HCT116 (cell line): Measurements from ENCODE around the gene ZNF423. TPM values are rescaled to one million over a fixed set of nuclear protein-coding genes. Genes with fewer than 3 reads are reported as not detected.

ENCODE experiments used
- ATAC-seq: fragments of 200-7000 bp; cut with Tn5 transposase; 2 replicates; pipeline ENCODE4 v1.9.1; 2020; ENCODE audit warnings: mild to moderate bottlenecking, moderate library complexity
- BruUV-seq: library from RNA; stranded (reverse); fragments of 400-500 nt; replicated peaks from 2 replicates; lab custom pipeline; 2021; lab: Mats Ljungman, UMichigan
- CTCF ChIA-PET: fragments of 300-600 bp; sonication (Branson Sonifier 250); formaldehyde crosslinking; loops from one replicate; lab custom pipeline; 2021; ENCODE audit warnings: antibody characterized with exemption; lab: Charles Lee
- POLR2A ChIA-PET: fragments of 300-600, 350-600 bp; sonication (Branson Sonifier 250); formaldehyde crosslinking; loops from one replicate; lab custom pipeline; 2021; ENCODE audit warnings: antibody characterized with exemption; lab: Charles Lee
- RAD21 ChIA-PET, 2 experiments: fragments of 300-600 bp; sonication (Branson Sonifier 250); formaldehyde crosslinking; loops; one replicate each; lab custom pipeline; 2023; ENCODE audit warnings: low total read pairs in 2 of 2; ENCODE audit not compliant: uncharacterized antibody in 2 of 2, unreplicated experiment in 2 of 2, low non-redundant PET in 1 of 2; lab: Charles Lee
- DNase-seq: peaks from one replicate; pipeline ENCODE4 v3.0.0-alpha.2; 2010; ENCODE audit warnings: low read depth, low spot score
- H2AFZ ChIP-seq: fragments of 200-600 bp; shearing (Covaris generic), sonication (generic); 2 replicates; pipeline ENCODE4 v1.6.1; 2017; ENCODE audit warnings: low read depth, mixed run types, mixed read lengths, antibody characterized with exemption, low read length; ENCODE audit not compliant: poor library complexity, severe bottlenecking
- H3K27ac ChIP-seq: 2 replicates; pipeline ENCODE4 v1.5.1; 2012; ENCODE audit warnings: low read depth, low read length
- H3K27me3 ChIP-seq: fragments of 200-600 bp; sonication (generic); 2 replicates; pipeline ENCODE4 v1.6.1; 2016; ENCODE audit warnings: mixed run types, low read length, mixed read lengths; ENCODE audit not compliant: insufficient read depth
- H3K36me3 ChIP-seq, 2 experiments: fragments of 200-500 bp in 1 of 2; fragments of 200-600 bp in 1 of 2; sonication (Bioruptor generic) in 1 of 2; sonication (generic) in 1 of 2; 2 replicates each; pipeline versions ENCODE4 v1.5.1 to v1.6.1; 2014 to 2016; ENCODE audit warnings: low read length in 2 of 2, inconsistent platforms in 1 of 2, mixed read lengths in 1 of 2, mixed run types in 1 of 2; ENCODE audit not compliant: insufficient read depth in 2 of 2, control insufficient read depth in 1 of 2
- H3K4me1 ChIP-seq, 2 experiments: fragments of 200-600 bp in 1 of 2; sonication (generic) in 1 of 2; 2 replicates each; pipeline versions ENCODE4 v1.5.1 to v1.6.1; 2012 to 2017; ENCODE audit warnings: low read length in 2 of 2, inconsistent platforms in 1 of 2, mild to moderate bottlenecking in 1 of 2, mixed read lengths in 1 of 2, mixed run types in 1 of 2, moderate library complexity in 1 of 2; ENCODE audit not compliant: insufficient read depth in 2 of 2, control insufficient read depth in 1 of 2
- H3K4me2 ChIP-seq: fragments of 200-600 bp; sonication (generic); 2 replicates; pipeline ENCODE4 v1.6.1; 2017; ENCODE audit warnings: mixed run types, low read length, mixed read lengths
- H3K4me3 ChIP-seq, 2 experiments: fragments of 200-600 bp in 1 of 2; sonication (generic) in 1 of 2; replicated peaks in 1 of 2; 2 replicates each; pipeline ENCODE4 v1.5.1; 2011 to 2016; ENCODE audit warnings: low read length in 2 of 2, control low read depth in 1 of 2, low read depth in 1 of 2, mild to moderate bottlenecking in 1 of 2, mixed read lengths in 1 of 2, mixed run types in 1 of 2
- H3K79me2 ChIP-seq: fragments of 200-600 bp; sonication (generic); 2 replicates; pipeline ENCODE4 v1.6.1; 2017; ENCODE audit warnings: mild to moderate bottlenecking, mixed run types, low read length, moderate library complexity, mixed read lengths; ENCODE audit not compliant: insufficient read depth
- H3K9ac ChIP-seq: fragments of 200-600 bp; sonication (generic); 2 replicates; pipeline ENCODE4 v1.6.1; 2016; ENCODE audit warnings: low read length, mixed read lengths
- H3K9me2 ChIP-seq: fragments of 200-600 bp; sonication (generic), shearing (Covaris generic); 2 replicates; pipeline ENCODE4 v1.6.1; 2017; ENCODE audit warnings: mixed run types, mild to moderate bottlenecking, moderate library complexity; ENCODE audit not compliant: insufficient read depth
- H3K9me3 ChIP-seq, 2 experiments: fragments of 200-500 bp in 1 of 2; fragments of 200-600 bp in 1 of 2; sonication (Bioruptor generic) in 1 of 2; sonication (generic) in 1 of 2; 2 replicates each; pipeline ENCODE4 v1.6.1; 2014 to 2017; ENCODE audit warnings: low read length in 2 of 2, mixed read lengths in 2 of 2, inconsistent platforms in 1 of 2, low read depth in 1 of 2, mild to moderate bottlenecking in 1 of 2, mixed run types in 1 of 2, moderate library complexity in 1 of 2; ENCODE audit not compliant: control insufficient read depth in 1 of 2, insufficient read depth in 1 of 2
- H4K20me1 ChIP-seq: fragments of 200-600 bp; sonication (generic), shearing (Covaris generic); 2 replicates; pipeline ENCODE4 v1.6.1; 2017; ENCODE audit warnings: mixed run types, mild to moderate bottlenecking, moderate library complexity; ENCODE audit not compliant: insufficient read depth
- CEBPB ChIP-seq: IDR thresholded peaks from 2 replicates; pipeline ENCODE4 v1.6.1; 2012; ENCODE audit warnings: low read depth
- EGR1 ChIP-seq: IDR thresholded peaks from 2 replicates; pipeline ENCODE4 v1.6.1; 2012; ENCODE audit warnings: low read depth
- ELF1 ChIP-seq: IDR thresholded peaks from 2 replicates; pipeline ENCODE4 v1.6.1; 2012; ENCODE audit warnings: low read depth, borderline replicate concordance
- EZH2 ChIP-seq: fragments of 200-600 bp; sonication (generic); IDR thresholded peaks from 2 replicates; pipeline ENCODE4 v1.6.1; 2017; ENCODE audit warnings: antibody characterized with exemption, mixed run types
- EZH2phosphoT487 ChIP-seq: fragments of 200-600 bp; IDR thresholded peaks from 2 replicates; pipeline ENCODE4 v1.6.1; 2018; ENCODE audit warnings: antibody characterized with exemption, borderline replicate concordance
- FOSL1 ChIP-seq: IDR thresholded peaks from 2 replicates; pipeline ENCODE4 v1.6.1; 2012; ENCODE audit warnings: low read depth
- JUND ChIP-seq: IDR thresholded peaks from 2 replicates; pipeline ENCODE4 v1.6.1; 2012
- POLR2AphosphoS5 ChIP-seq: IDR thresholded peaks from 2 replicates; pipeline ENCODE4 v1.6.1; 2011; ENCODE audit warnings: mild to moderate bottlenecking, low read depth, low read length, moderate library complexity
- SIN3A ChIP-seq: IDR thresholded peaks from 2 replicates; pipeline ENCODE4 v1.6.1; 2012; ENCODE audit warnings: low read depth
- SP1 ChIP-seq: IDR thresholded peaks from 2 replicates; pipeline ENCODE4 v1.6.1; 2012; ENCODE audit warnings: low read depth
- SRF ChIP-seq: IDR thresholded peaks from 2 replicates; pipeline ENCODE4 v1.6.1; 2012; ENCODE audit warnings: low read depth
- TCF7L2 ChIP-seq: IDR thresholded peaks from 2 replicates; pipeline ENCODE4 v1.7.0; 2011; ENCODE audit warnings: borderline replicate concordance, inconsistent platforms; ENCODE audit not compliant: insufficient read depth, insufficient read length; ENCODE audit errors: extremely low read depth
- YY1 ChIP-seq: IDR thresholded peaks from 2 replicates; pipeline ENCODE4 v1.6.1; 2011; ENCODE audit warnings: low read length, low read depth, moderate library complexity, mild to moderate bottlenecking; ENCODE audit not compliant: insufficient replicate concordance; ENCODE audit errors: extremely low read depth
- ZFX ChIP-seq: fragments of 450-650 bp; IDR thresholded peaks from 2 replicates; pipeline ENCODE4 v1.6.1; 2017
- ZNF274 ChIP-seq: fragments of 200-500 bp; sonication (Bioruptor generic); IDR thresholded peaks from 2 replicates; pipeline ENCODE4 v1.6.1; 2014; ENCODE audit warnings: mild to moderate bottlenecking, low read depth, low read length, inconsistent platforms
- intact Hi-C: fragments of 100-400 bp; cut with micrococcal nuclease; formaldehyde crosslinking; loops from 2 replicates; pipeline ENCODE4 v1.10.0; 2022
- total RNA-seq: library from RNA; stranded (reverse); gene quantifications from one replicate; pipeline ENCODE4 v1.2.1, GENCODE V29; 2021; ENCODE audit not compliant: unreplicated experiment
- TF ChIP-seq, protein P1 (sequence below): IDR thresholded peaks from 2 replicates; pipeline ENCODE4 v1.6.1; 2012
- TF ChIP-seq, protein P2 (sequence below): IDR thresholded peaks from 2 replicates; pipeline ENCODE4 v1.6.1; 2012; ENCODE audit warnings: low read depth
- TF ChIP-seq, protein P3 (sequence below): IDR thresholded peaks from 2 replicates; pipeline ENCODE4 v1.6.1; 2011; ENCODE audit warnings: mild to moderate bottlenecking, low read length, moderate library complexity; ENCODE audit not compliant: insufficient replicate concordance; ENCODE audit errors: extremely low read depth
- TF ChIP-seq, protein P4 (sequence below): IDR thresholded peaks from 2 replicates; pipeline ENCODE4 v1.6.1; 2012
- TF ChIP-seq, protein P5 (sequence below), 3 experiments: fragments of 200-600 bp in 1 of 3; sonication (generic) in 1 of 3; IDR thresholded peaks in 2 of 3; conservative IDR thresholded peaks in 1 of 3; 2 replicates each; pipeline ENCODE4 v1.5.1; 2012 to 2017; ENCODE audit warnings: low read depth in 2 of 3, low read length in 2 of 3, antibody characterized with exemption in 1 of 3, borderline replicate concordance in 1 of 3, control low read depth in 1 of 3, mild to moderate bottlenecking in 1 of 3, mixed read lengths in 1 of 3, mixed run types in 1 of 3, moderate library complexity in 1 of 3; ENCODE audit not compliant: insufficient read depth in 1 of 3

ZNF423 gene
- total RNA-seq, 1 experiment from 2014 or later, result 0.22 TPM

DNA sequence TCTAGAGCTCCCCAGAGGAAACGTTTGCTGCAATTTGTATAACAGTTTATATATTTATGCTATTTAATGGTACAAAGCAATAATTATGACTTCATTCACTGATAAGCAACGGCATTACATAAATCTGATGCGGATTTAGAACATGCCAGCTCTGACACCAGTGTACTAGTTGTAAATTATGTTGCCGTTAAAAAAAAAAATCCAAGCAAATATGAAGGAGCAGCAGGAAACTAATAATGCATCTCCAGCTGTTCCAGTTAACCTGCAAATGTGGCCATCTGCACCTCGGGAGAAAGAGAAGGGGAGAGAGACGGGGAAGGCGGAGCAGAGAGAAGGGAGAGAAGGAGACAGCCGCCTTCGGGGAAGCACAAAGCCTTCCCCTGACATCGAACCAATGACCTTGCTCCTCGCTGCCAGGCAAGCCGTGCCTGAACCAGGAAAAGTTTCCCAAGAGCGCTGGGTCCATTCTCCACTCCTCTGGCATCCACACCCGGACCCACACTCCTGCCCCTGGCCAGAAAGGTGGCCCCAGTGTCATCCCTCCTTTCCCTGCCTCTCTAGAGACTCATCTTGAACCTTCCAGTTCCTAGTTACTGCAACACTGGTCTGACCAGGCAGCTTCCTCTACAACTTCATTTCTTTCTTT lies 307.5 kb downstream of the ZNF423 start:
- ATAC-seq (no peak), DNase-seq (no peak)
- H3K9me3 ChIP-seq, result no peaks in the 10 kb centered on the region
- intact Hi-C loops, result no loop called here
- H3K4me2 ChIP-seq, result no peak overlapping the region
- no peak overlapping the region for H3K9ac ChIP-seq
- no peaks in the 10 kb centered on the region for H3K9me2 ChIP-seq
- H3K4me1 ChIP-seq, result no peaks in the 10 kb centered on the region
- ChIA-PET CTCF (no interaction called here), POLR2A (no interaction called here), RAD21 (no interaction called here)
- no TSS peak for BruUV-seq
- no peaks in the 10 kb centered on the region for H3K36me3 ChIP-seq
- H3K4me3 ChIP-seq, result no peak overlapping the region
- H3K27ac ChIP-seq, result no peak overlapping the region
- no peak overlapping the region for H2AFZ ChIP-seq
- TF ChIP-seq, protein P1, sequence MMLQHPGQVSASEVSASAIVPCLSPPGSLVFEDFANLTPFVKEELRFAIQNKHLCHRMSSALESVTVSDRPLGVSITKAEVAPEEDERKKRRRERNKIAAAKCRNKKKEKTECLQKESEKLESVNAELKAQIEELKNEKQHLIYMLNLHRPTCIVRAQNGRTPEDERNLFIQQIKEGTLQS, result no peak
- TF ChIP-seq FOSL1, result no peak
- TF ChIP-seq, protein P2, sequence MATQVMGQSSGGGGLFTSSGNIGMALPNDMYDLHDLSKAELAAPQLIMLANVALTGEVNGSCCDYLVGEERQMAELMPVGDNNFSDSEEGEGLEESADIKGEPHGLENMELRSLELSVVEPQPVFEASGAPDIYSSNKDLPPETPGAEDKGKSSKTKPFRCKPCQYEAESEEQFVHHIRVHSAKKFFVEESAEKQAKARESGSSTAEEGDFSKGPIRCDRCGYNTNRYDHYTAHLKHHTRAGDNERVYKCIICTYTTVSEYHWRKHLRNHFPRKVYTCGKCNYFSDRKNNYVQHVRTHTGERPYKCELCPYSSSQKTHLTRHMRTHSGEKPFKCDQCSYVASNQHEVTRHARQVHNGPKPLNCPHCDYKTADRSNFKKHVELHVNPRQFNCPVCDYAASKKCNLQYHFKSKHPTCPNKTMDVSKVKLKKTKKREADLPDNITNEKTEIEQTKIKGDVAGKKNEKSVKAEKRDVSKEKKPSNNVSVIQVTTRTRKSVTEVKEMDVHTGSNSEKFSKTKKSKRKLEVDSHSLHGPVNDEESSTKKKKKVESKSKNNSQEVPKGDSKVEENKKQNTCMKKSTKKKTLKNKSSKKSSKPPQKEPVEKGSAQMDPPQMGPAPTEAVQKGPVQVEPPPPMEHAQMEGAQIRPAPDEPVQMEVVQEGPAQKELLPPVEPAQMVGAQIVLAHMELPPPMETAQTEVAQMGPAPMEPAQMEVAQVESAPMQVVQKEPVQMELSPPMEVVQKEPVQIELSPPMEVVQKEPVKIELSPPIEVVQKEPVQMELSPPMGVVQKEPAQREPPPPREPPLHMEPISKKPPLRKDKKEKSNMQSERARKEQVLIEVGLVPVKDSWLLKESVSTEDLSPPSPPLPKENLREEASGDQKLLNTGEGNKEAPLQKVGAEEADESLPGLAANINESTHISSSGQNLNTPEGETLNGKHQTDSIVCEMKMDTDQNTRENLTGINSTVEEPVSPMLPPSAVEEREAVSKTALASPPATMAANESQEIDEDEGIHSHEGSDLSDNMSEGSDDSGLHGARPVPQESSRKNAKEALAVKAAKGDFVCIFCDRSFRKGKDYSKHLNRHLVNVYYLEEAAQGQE, result no peak
- TF ChIP-seq, protein P3, sequence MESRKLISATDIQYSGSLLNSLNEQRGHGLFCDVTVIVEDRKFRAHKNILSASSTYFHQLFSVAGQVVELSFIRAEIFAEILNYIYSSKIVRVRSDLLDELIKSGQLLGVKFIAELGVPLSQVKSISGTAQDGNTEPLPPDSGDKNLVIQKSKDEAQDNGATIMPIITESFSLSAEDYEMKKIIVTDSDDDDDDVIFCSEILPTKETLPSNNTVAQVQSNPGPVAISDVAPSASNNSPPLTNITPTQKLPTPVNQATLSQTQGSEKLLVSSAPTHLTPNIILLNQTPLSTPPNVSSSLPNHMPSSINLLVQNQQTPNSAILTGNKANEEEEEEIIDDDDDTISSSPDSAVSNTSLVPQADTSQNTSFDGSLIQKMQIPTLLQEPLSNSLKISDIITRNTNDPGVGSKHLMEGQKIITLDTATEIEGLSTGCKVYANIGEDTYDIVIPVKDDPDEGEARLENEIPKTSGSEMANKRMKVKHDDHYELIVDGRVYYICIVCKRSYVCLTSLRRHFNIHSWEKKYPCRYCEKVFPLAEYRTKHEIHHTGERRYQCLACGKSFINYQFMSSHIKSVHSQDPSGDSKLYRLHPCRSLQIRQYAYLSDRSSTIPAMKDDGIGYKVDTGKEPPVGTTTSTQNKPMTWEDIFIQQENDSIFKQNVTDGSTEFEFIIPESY, result no peak
- no peak for TF ChIP-seq POLR2AphosphoS5
- TF ChIP-seq SRF, result no peak
- TF ChIP-seq, protein P4, sequence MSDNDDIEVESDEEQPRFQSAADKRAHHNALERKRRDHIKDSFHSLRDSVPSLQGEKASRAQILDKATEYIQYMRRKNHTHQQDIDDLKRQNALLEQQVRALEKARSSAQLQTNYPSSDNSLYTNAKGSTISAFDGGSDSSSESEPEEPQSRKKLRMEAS, result no peak
- no peak for TF ChIP-seq EZH2phosphoT487
- no peak for TF ChIP-seq JUND
- TF ChIP-seq YY1, result no peak
- no peak for TF ChIP-seq EZH2
- no peak for TF ChIP-seq ZNF274
- TF ChIP-seq ELF1, result no peak
- TF ChIP-seq, protein P5, sequence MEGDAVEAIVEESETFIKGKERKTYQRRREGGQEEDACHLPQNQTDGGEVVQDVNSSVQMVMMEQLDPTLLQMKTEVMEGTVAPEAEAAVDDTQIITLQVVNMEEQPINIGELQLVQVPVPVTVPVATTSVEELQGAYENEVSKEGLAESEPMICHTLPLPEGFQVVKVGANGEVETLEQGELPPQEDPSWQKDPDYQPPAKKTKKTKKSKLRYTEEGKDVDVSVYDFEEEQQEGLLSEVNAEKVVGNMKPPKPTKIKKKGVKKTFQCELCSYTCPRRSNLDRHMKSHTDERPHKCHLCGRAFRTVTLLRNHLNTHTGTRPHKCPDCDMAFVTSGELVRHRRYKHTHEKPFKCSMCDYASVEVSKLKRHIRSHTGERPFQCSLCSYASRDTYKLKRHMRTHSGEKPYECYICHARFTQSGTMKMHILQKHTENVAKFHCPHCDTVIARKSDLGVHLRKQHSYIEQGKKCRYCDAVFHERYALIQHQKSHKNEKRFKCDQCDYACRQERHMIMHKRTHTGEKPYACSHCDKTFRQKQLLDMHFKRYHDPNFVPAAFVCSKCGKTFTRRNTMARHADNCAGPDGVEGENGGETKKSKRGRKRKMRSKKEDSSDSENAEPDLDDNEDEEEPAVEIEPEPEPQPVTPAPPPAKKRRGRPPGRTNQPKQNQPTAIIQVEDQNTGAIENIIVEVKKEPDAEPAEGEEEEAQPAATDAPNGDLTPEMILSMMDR (IDR thresholded peaks at IDR 0.05 in 2 of 3, conservative IDR thresholded peaks at IDR 0.05 in 1 of 3; ENCODE audit: borderline replicate concordance in 1 of 3, insufficient read depth in 1 of 3, low read depth in 2 of 3, low read length in 2 of 3), result no peak
- no peak for TF ChIP-seq TCF7L2
- no peak for TF ChIP-seq SP1
- TF ChIP-seq CEBPB, result no peak
- TF ChIP-seq EGR1, result no peak
- no peak for TF ChIP-seq ZFX
- TF ChIP-seq SIN3A, result no peak
- peaks cover 38% of the 10 kb centered on the region for H3K27me3 ChIP-seq
- no peaks in the 10 kb centered on the region for H3K79me2 ChIP-seq
- H4K20me1 ChIP-seq, result no peaks in the 10 kb centered on the region
